Suprapubic skin (tissue), 4 donors: ENCODE data around the gene CSRNP3. TPM values are rescaled to one million over a fixed set of nuclear protein-coding genes. Genes with fewer than 3 reads are reported as not detected.

ENCODE experiments used
- DNase-seq, 2 donors: peaks; one replicate each; pipeline ENCODE4 v3.0.0-alpha.2; 2019; ENCODE audit warnings: low spot score in 2 of 2
- H3K27ac ChIP-seq: fragments of 200-600 bp; sonication (generic); one replicate; pipeline ENCODE4 v1.5.1; 2019
- H3K27me3 ChIP-seq: fragments of 200-600 bp; sonication (generic); one replicate; pipeline ENCODE4 v1.5.1; 2019
- H3K36me3 ChIP-seq: fragments of 200-600 bp; sonication (generic); one replicate; pipeline ENCODE4 v1.5.1; 2019
- H3K4me1 ChIP-seq: fragments of 200-600 bp; sonication (generic); one replicate; pipeline ENCODE4 v1.5.1; 2019
- H3K4me3 ChIP-seq: fragments of 200-600 bp; sonication (generic); one replicate; pipeline ENCODE4 v1.5.1; 2019; ENCODE audit warnings: mild to moderate bottlenecking
- H3K9me3 ChIP-seq: fragments of 200-600 bp; sonication (generic); one replicate; pipeline ENCODE4 v1.5.1; 2019
- EP300 ChIP-seq: sonication (generic); formaldehyde crosslinking; IDR thresholded peaks from one replicate; pipeline ENCODE4 v1.6.1; 2017; ENCODE audit warnings: antibody characterized with exemption
- POLR2A ChIP-seq, 2 donors: fragments of 450-650 bp; IDR thresholded peaks; one replicate each; pipeline ENCODE4 v1.6.1; 2017; ENCODE audit warnings: antibody characterized with exemption in 2 of 2, mild to moderate bottlenecking in 2 of 2, moderate library complexity in 2 of 2
- POLR2AphosphoS5 ChIP-seq, 3 donors: sonication (generic); formaldehyde crosslinking; IDR thresholded peaks; one replicate each; pipeline ENCODE4 v1.6.1; 2017; ENCODE audit warnings: antibody characterized with exemption in 3 of 3
- WGBS: methylation state at CpG from one replicate; pipeline ENCODE4 v1.1.5; 2018; 5-methylcytosine and 5-hydroxymethylcytosine counted together
- total RNA-seq, 4 donors: library from RNA; depleted of rRNA; stranded (reverse); fragments of >200 nt; gene quantifications; one replicate each; pipeline ENCODE4 v1.1.0, GENCODE V29; 2016
- TF ChIP-seq, protein P1 (sequence below), 2 donors: fragments of 200-600 bp in 1 of 2; fragments of 450-650 bp in 1 of 2; sonication (generic) in 1 of 2; IDR thresholded peaks; one replicate each; pipeline ENCODE4 v1.5.1; 2016 to 2019; ENCODE audit warnings: antibody characterized with exemption in 2 of 2, mild to moderate bottlenecking in 1 of 2, moderate library complexity in 1 of 2

CSRNP3 gene
- total RNA-seq, 4 donors from 2014 or later, result 1.3 to 7.2 (median 4.3) TPM

DNA sequence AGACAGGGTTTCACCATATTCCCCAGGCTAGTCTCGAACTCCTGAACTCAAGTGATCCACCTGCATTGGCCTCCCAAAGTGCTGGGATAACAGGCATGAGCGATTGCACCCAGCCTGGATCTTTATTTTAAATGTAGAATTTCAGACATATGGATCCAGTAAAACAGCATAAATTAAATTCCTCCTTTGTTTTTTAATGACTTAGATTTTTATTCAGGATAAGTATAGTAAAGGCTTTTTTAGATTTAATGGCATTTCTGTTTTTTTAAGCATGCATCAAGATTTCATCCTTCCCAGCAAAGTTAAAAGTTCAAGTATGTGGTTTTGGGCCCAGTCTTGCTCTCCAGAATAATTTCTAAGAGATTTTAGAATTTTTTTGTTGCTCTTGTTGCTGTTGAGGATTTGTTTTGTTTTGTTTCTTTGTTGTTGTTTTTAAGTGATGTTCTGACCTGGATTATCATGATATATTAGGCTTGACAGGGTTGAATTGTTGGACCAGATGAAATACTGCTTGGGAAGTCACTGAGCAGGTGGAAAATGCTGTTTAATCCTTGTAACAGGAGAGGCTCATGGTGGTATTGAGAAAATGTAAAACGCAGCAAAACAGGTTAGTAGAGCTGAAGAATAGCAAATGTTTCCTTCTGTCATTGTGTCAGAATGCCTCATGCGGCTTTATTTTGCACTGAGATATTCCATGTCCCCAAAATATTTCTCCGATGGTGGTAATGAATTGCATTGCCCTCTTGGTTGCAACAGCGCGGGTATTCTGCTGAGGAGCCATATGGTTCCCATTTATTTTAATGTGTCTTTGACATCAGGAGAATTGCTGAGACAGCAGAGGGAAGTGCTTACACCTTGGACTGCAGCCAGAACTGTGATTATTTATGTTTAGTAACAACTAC is 176.7 kb downstream of the CSRNP3 start:
- WGBS, result 71% methylated on average over 7 of the region's 7 CpGs
- no peak for TF ChIP-seq EP300
- no peak overlapping the region for H3K27ac ChIP-seq
- H3K36me3 ChIP-seq, result no peaks in the 10 kb centered on the region
- peaks cover 4% of the 10 kb centered on the region for H3K4me1 ChIP-seq
- no peak overlapping the region for H3K4me3 ChIP-seq
- no peaks in the 10 kb centered on the region for H3K27me3 ChIP-seq
- no peak for DNase-seq
- no peaks in the 10 kb centered on the region for H3K9me3 ChIP-seq

DNA sequence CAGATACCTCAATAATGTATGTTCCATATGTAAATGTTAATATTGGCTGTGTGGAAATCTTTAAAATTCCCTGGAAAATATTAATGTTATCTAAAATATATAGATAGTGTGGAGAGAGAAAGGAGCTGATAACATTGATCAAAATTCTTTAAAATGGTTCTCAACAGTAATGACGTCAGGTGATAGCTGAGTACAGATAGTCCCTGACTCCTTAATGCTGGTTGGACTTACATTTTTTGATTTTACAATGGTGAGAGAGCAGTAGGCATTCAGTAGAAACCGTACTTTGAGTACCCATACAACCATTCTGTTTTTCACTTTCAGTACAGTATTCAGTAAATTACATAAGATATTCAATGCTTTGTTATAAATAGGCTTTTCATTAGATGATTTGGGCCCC is 177.9 kb downstream of the CSRNP3 start:
- H3K27me3 ChIP-seq, result no peaks in the 10 kb centered on the region
- WGBS, result 97% methylated on average over 2 of the region's 2 CpGs

DNA sequence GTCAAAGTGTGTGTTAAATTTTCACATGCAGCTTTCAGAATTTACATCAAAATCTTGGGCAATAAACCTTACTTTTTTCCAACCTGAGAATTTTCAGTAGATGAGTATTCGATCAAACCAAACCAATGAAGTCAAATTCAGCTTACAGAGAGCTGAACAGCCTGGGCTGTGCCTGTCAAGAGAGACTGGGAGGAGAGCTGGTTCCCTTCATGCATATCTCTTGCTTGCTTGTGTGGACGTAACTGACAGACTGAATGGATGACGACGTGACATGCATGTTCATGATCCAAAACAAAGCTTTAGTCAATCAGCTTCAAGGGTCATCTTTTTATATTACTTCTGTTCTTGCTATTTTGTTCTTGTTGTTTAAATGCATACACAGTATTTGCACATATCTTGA is 179.3 kb downstream of the CSRNP3 start:
- TF ChIP-seq POLR2A (IDR thresholded peaks at IDR 0.05), result no peak
- no peak for TF ChIP-seq EP300
- TF ChIP-seq POLR2AphosphoS5 (IDR thresholded peaks at IDR 0.05), result no peak
- TF ChIP-seq, protein P1, sequence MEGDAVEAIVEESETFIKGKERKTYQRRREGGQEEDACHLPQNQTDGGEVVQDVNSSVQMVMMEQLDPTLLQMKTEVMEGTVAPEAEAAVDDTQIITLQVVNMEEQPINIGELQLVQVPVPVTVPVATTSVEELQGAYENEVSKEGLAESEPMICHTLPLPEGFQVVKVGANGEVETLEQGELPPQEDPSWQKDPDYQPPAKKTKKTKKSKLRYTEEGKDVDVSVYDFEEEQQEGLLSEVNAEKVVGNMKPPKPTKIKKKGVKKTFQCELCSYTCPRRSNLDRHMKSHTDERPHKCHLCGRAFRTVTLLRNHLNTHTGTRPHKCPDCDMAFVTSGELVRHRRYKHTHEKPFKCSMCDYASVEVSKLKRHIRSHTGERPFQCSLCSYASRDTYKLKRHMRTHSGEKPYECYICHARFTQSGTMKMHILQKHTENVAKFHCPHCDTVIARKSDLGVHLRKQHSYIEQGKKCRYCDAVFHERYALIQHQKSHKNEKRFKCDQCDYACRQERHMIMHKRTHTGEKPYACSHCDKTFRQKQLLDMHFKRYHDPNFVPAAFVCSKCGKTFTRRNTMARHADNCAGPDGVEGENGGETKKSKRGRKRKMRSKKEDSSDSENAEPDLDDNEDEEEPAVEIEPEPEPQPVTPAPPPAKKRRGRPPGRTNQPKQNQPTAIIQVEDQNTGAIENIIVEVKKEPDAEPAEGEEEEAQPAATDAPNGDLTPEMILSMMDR (IDR thresholded peaks at IDR 0.05), result no peak
- Histone ChIP-seq H3K27ac (no peak overlapping the region), H3K27me3 (no peaks in the 10 kb centered on the region), H3K36me3 (no peaks in the 10 kb centered on the region), H3K4me3 (no peak overlapping the region), H3K9me3 (no peaks in the 10 kb centered on the region), H3K4me1 (peaks cover 4% of the 10 kb centered on the region)
- 94% methylated on average over 4 of the region's 4 CpGs for WGBS
- no peak for DNase-seq

More for the DNA sequence above, 177.9 kb downstream of the CSRNP3 start:
- Histone ChIP-seq H3K9me3 (no peaks in the 10 kb centered on the region), H3K4me3 (no peak overlapping the region), H3K36me3 (no peaks in the 10 kb centered on the region), H3K4me1 (peaks cover 4% of the 10 kb centered on the region), H3K27ac (no peak overlapping the region)
- no peak for DNase-seq
- TF ChIP-seq, protein P1 (IDR thresholded peaks at IDR 0.05), result no peak
- no peak for TF ChIP-seq POLR2AphosphoS5 (IDR thresholded peaks at IDR 0.05)
- no peak for TF ChIP-seq EP300

DNA sequence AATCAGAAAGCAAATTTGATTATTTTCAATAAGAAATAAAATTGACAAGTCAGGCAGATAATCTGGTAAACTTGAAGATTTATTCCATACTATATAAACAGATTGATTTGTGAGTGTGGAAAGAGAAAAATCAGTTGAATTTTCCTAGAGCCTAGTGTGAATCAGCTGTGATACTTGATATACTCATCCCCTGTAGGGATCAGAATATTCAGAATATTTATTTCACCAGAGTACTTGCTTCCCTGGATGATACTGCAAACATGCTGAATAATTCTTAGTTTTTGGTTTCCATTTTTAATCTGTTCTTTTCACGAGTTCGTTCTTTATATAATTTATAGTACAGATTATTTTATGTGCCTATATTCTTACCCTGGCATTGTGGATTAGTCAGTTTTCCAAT is 181.7 kb downstream of the CSRNP3 start:
- TF ChIP-seq POLR2A (IDR thresholded peaks at IDR 0.05), result no peak
- TF ChIP-seq EP300, result no peak
- TF ChIP-seq, protein P1 (IDR thresholded peaks at IDR 0.05), result no peak
- TF ChIP-seq POLR2AphosphoS5 (IDR thresholded peaks at IDR 0.05), result no peak

DNA sequence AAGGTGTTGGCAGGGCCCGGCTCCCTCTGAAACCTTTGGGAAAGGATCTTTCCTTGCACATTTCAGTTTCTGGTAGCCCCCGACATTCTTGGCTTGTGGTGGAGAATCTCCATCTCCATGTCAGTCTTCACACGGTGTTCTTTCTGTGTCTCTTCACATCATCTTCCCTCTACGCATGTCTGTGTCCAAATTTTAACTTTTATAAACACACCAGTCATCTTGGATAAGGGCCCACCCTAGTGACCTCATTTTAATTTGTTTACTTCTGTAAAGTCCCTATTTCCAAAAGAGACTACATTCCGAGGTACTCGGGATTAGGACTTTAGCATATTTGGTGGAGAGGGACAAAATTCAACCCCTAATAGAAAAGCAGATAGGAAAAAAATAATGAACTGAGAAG is 186.2 kb downstream of the CSRNP3 start:
- no peak for TF ChIP-seq EP300
- no peak for TF ChIP-seq POLR2A (IDR thresholded peaks at IDR 0.05)
- no peaks in the 10 kb centered on the region for H3K9me3 ChIP-seq
- peaks cover 3% of the 10 kb centered on the region for H3K4me1 ChIP-seq
- peaks cover 8% of the 10 kb centered on the region for H3K36me3 ChIP-seq
- no peaks in the 10 kb centered on the region for H3K27me3 ChIP-seq
- WGBS, result 91% methylated on average over 6 of the region's 6 CpGs
- H3K27ac ChIP-seq, result no peak overlapping the region
- DNase-seq, result no peak
- no peak overlapping the region for H3K4me3 ChIP-seq

More for the DNA sequence above, 181.7 kb downstream of the CSRNP3 start:
- Histone ChIP-seq H3K4me1 (peaks cover 2% of the 10 kb centered on the region), H3K27me3 (no peaks in the 10 kb centered on the region), H3K27ac (no peak overlapping the region), H3K9me3 (no peaks in the 10 kb centered on the region), H3K36me3 (no peaks in the 10 kb centered on the region), H3K4me3 (no peak overlapping the region)
- WGBS, result 95% methylated on average over 2 of the region's 2 CpGs
- no peak for DNase-seq

DNA sequence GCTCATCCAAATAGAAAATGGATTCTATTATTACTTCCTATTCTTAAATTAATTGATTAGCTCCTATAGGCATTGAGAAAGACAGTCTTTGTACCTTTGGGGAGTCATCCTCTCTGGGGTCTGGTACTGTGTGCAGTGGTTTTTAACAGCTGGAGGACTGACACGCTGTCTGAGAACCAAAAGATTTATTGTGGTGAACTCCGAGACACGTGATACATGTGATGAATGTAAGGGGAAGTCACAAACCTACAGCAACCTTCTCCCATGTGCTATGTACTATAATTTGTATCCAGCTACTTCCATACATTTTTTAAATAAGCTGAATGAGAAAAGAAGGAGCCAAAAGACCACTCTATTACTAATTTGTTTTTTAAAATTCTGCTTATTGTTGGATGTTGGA is 190.9 kb downstream of the CSRNP3 start:
- Histone ChIP-seq H3K4me1 (peaks cover 3% of the 10 kb centered on the region), H3K36me3 (peaks cover 8% of the 10 kb centered on the region), H3K27ac (no peak overlapping the region), H3K9me3 (no peaks in the 10 kb centered on the region), H3K4me3 (no peak overlapping the region), H3K27me3 (no peaks in the 10 kb centered on the region)
- TF ChIP-seq EP300 (no peak), POLR2A (IDR thresholded peaks at IDR 0.05) (no peak), POLR2AphosphoS5 (IDR thresholded peaks at IDR 0.05) (no peak)
- TF ChIP-seq, protein P1 (IDR thresholded peaks at IDR 0.05), result no peak
- DNase-seq, result no peak
- 79% methylated on average over 3 of the region's 3 CpGs for WGBS
